GM12878 (cell line): Measurements from ENCODE around the gene MRPS14. TPM values are rescaled to one million over a fixed set of nuclear protein-coding genes. Genes with fewer than 3 reads are reported as not detected.

Experiments
- ATAC-seq: fragments of 200-7000 bp; cut with Tn5 transposase; 3 replicates; pipeline ENCODE4 v1.9.1; 2020; ENCODE audit warnings: mild to moderate bottlenecking, moderate library complexity
- BruUV-seq: library from RNA; stranded (reverse); fragments of 400-500 nt; replicated peaks from 2 replicates; lab custom pipeline; 2021; lab: Mats Ljungman, UMichigan
- CTCF ChIA-PET: fragments of 300-600 bp; sonication (Branson Sonifier 250); formaldehyde crosslinking; extraction: SDS; loops from one replicate; lab custom pipeline; 2021; ENCODE audit warnings: inconsistent platforms; lab: Yijun Ruan, JAX
- POLR2A ChIA-PET: fragments of 350-600 bp; formaldehyde crosslinking; extraction: SDS; loops from one replicate; lab custom pipeline; 2021; ENCODE audit warnings: inconsistent platforms; lab: Charles Lee
- RAD21 ChIA-PET: fragments of 300-600 bp; sonication (Branson Sonifier 250); formaldehyde crosslinking; loops from one replicate; lab custom pipeline; 2023; ENCODE audit warnings: antibody characterized with exemption; ENCODE audit not compliant: unreplicated experiment; lab: Charles Lee
- SMC1A ChIA-PET: fragments of 300-600 bp; sonication (Branson Sonifier 250); formaldehyde crosslinking; loops from one replicate; lab custom pipeline; 2023; ENCODE audit not compliant: unreplicated experiment, uncharacterized antibody; lab: Charles Lee
- DNase-seq: peaks from one replicate; pipeline ENCODE4 v3.0.0-alpha.2; 2011; ENCODE audit warnings: low read depth, low spot score
- FAIRE-seq: peaks from 3 replicates; lab custom pipeline; 2011; peaks lifted over from hg19 to GRCh38; lab: Jason Lieb, UNC
- H2AFZ ChIP-seq: 2 replicates; pipeline ENCODE4 v1.6.0; 2011; ENCODE audit warnings: low read depth, low read length, control low read depth; ENCODE audit not compliant: control insufficient read depth
- H3K27ac ChIP-seq: 2 replicates; pipeline ENCODE4 v1.5.1; 2011; ENCODE audit warnings: control low read depth; ENCODE audit not compliant: control insufficient read depth, insufficient read depth
- H3K27me3 ChIP-seq, 2 experiments: replicated peaks in 1 of 2; 2 replicates each; pipeline versions ENCODE4 v1.6.0 to v1.6.1; 2011; ENCODE audit warnings: low read length in 1 of 2; ENCODE audit not compliant: control insufficient read depth in 2 of 2, insufficient read depth in 2 of 2
- H3K36me3 ChIP-seq, 2 experiments: 2 replicates each; pipeline ENCODE4 v1.5.1; 2011; ENCODE audit warnings: low read length in 1 of 2; ENCODE audit not compliant: control insufficient read depth in 2 of 2, insufficient read depth in 2 of 2
- H3K4me1 ChIP-seq: 2 replicates; pipeline ENCODE4 v1.6.1; 2011; ENCODE audit warnings: mild to moderate bottlenecking, low read length, moderate library complexity, mixed read lengths; ENCODE audit not compliant: control insufficient read depth, insufficient read depth
- H3K4me2 ChIP-seq: 2 replicates; pipeline ENCODE4 v1.6.0; 2011; ENCODE audit warnings: control low read depth; ENCODE audit not compliant: control insufficient read depth, insufficient read depth
- H3K4me3 ChIP-seq: fragments of 200-600 bp; sonication (generic); 2 replicates; pipeline ENCODE4 v1.5.1; 2016
- H3K79me2 ChIP-seq: 2 replicates; pipeline ENCODE4 v1.6.0; 2011; ENCODE audit warnings: low read length; ENCODE audit not compliant: control insufficient read depth, insufficient read depth
- H3K9ac ChIP-seq: 2 replicates; pipeline ENCODE4 v1.8.0; 2011; ENCODE audit warnings: low read length, control low read depth, mixed read lengths; ENCODE audit not compliant: control insufficient read depth, insufficient read depth
- H3K9me3 ChIP-seq: replicated peaks from 3 replicates; pipeline ENCODE4 v1.5.1; 2011; ENCODE audit warnings: mild to moderate bottlenecking, low read length; ENCODE audit not compliant: control insufficient read depth, insufficient read depth
- H4K20me1 ChIP-seq: 2 replicates; pipeline ENCODE4 v1.6.0; 2011; ENCODE audit not compliant: control insufficient read depth, insufficient read depth
- FOXK2 ChIP-seq: fragments of 450-650 bp; IDR thresholded peaks from 2 replicates; pipeline ENCODE4 v1.6.1; 2017; ENCODE audit warnings: mild to moderate bottlenecking, moderate library complexity
- JUNB ChIP-seq: IDR thresholded peaks from 2 replicates; pipeline ENCODE4 v1.6.1; 2016; ENCODE audit warnings: antibody characterized with exemption, mild to moderate bottlenecking
- NFIC ChIP-seq: IDR thresholded peaks from 2 replicates; pipeline ENCODE4 v1.6.1; 2012; ENCODE audit warnings: low read depth, mild to moderate bottlenecking, inconsistent platforms, low read length, moderate library complexity
- PRDM15 ChIP-seq: fragments of 450-650 bp; formaldehyde crosslinking; IDR thresholded peaks from 2 replicates; pipeline ENCODE4 v1.4.0; 2020; ENCODE audit warnings: mild to moderate bottlenecking, moderate library complexity
- ZSCAN29 ChIP-seq: fragments of 450-650 bp; IDR thresholded peaks from 2 replicates; pipeline ENCODE4 v1.6.1; 2017; ENCODE audit warnings: mild to moderate bottlenecking, moderate library complexity
- WGBS: methylation state at CpG from one replicate; pipeline ENCODE4 v1.1.6; 2016; ENCODE audit warnings: low lambda C conversion rate; ENCODE audit not compliant: insufficient replicate concordance, insufficient coverage; ENCODE audit errors: missing lambda C conversion rate; 5-methylcytosine and 5-hydroxymethylcytosine counted together
- in situ Hi-C: fragments of 300-500 bp; cut with MboI; formaldehyde crosslinking; loops from 9 replicates; pipeline ENCODE4 v1.14.3; 2018; ENCODE audit warnings: mixed read lengths
- intact Hi-C: fragments of 100-400 bp; cut with micrococcal nuclease; formaldehyde crosslinking; loops from one replicate; pipeline ENCODE4 v1.14.2; 2022; ENCODE audit not compliant: unreplicated experiment
- polyA plus RNA-seq, 11 experiments: library from polyadenylated mRNA; depleted of rRNA in 4 of 11; unstranded in 6 of 11; stranded (reverse) in 5 of 11; fragments of >200 nt; fragmentation: Nextera tagmentation in 4 of 11; fragmentation: Illumina TruSeq in 1 of 11; extraction: Ambion mirVana in 4 of 11; extraction: Trizol in 1 of 11; gene quantifications; 1 replicate in 1 of 11; 2 replicates in 10 of 11; pipeline versions ENCODE4 v1.2.1 to v1.2.3, GENCODE V29; 2011 to 2016; ENCODE audit warnings: inconsistent platforms in 2 of 11, missing spikeins in 2 of 11, low read depth in 1 of 11
- total RNA-seq, 4 experiments: library from RNA; depleted of rRNA in 3 of 4; stranded (reverse); fragments of >200 nt in 3 of 4; fragmentation: Illumina TruSeq in 1 of 4; extraction: Trizol in 1 of 4; gene quantifications; 2 replicates each; pipeline versions ENCODE4 v1.2.1 to v1.2.3, GENCODE V29; 2013 to 2021

MRPS14 gene
- total and polyA plus RNA-seq, 10 of the 15 experiments (the other 5 are each of a cell fraction or from before 2014, with no cell fraction given), result 31.1 to 224 (median 50.4) TPM

GRCh38 chr1:175000697-175001187, 22.5 kb downstream of the MRPS14 start:
- Histone ChIP-seq H3K4me1 (peaks cover 9% of the 10 kb centered on the region), H3K36me3 (peaks cover 0 to 3% of the 10 kb centered on the region in 2 experiments; a peak in 1 of 4 replicates), H3K27ac (peak overlapping the region; percentile 99), H3K79me2 (peaks cover 68% of the 10 kb centered on the region), H3K9me3 (no peaks in the 10 kb centered on the region), H4K20me1 (no peaks in the 10 kb centered on the region), H3K9ac (peak overlapping the region; percentile 83), H3K4me2 (peak overlapping the region; percentile 74), H2AFZ (peak overlapping the region; percentile 57; the same call in 1 of the 2 replicates), H3K27me3 (no peaks in the 10 kb centered on the region), H3K4me3 (peak overlapping the region; percentile 94)
- ATAC-seq (no peak), DNase-seq (no peak), FAIRE-seq (peak; percentile 7)
- SMC1A ChIA-PET, result interaction anchor here (0.8 to 6.5 kb wide), 15 partner anchors 9 to 249 kb away, joined by 3 to 89 read pairs (median 5); partner anchors contain the start of gene MRPS14
- CTCF ChIA-PET, result interaction anchor here (0.7 to 4.7 kb wide), 14 partner anchors 9 to 233 kb away, joined by 3 to 30 read pairs (median 4); partner anchors contain the start of gene MRPS14
- POLR2A ChIA-PET, result interaction anchor here (0.7 to 4.7 kb wide), 15 partner anchors 10 to 1133 kb away, joined by 3 to 45 read pairs (median 5); partner anchors contain the start of genes MRPS14 and ZBTB37
- RAD21 ChIA-PET, result interaction anchor here (0.8 to 4.4 kb wide), 14 partner anchors 11 to 252 kb away, joined by 3 to 58 read pairs (median 4); partner anchors contain the start of gene MRPS14
- BruUV-seq, result no TSS peak
- TF ChIP-seq ZSCAN29 (no peak), NFIC (0 out of 2 replicates have a peak, but pooled peaks have one; percentile 26), FOXK2 (no peak), PRDM15 (CRISPR knock-in tag) (no peak), JUNB (peak; percentile 12; the same call in 1 of the 2 replicates)
- intact Hi-C loops, result no loop called here
- WGBS, result under 1% methylated on average over 5 of the region's 5 CpGs
- in situ Hi-C loops, result no loop called here
